Measurements from ENCODE around the gene TUBE1. TPM values are rescaled to one million over a fixed set of nuclear protein-coding genes. Genes with fewer than 3 reads are reported as not detected.

Gene TUBE1
- total and polyA plus RNA-seq, 2 donors (not counting 1 experiment from before 2014, with no cell fraction given) = 10.8 to 48.6 TPM

- Histone ChIP-seq H3K36me3 (ENCODE audit: control insufficient read depth, insufficient read depth, low read length) (peaks cover 23% of the 10 kb centered on the region), H4K20me1 (ENCODE audit: control insufficient read depth, extremely low read depth, insufficient read depth, low read length) (no peaks in the 10 kb centered on the region), H3K27me3 (ENCODE audit: control insufficient read depth, insufficient read depth, low read length) (no peaks in the 10 kb centered on the region), H3K9me3 (ENCODE audit: control insufficient read depth, insufficient read depth, low read depth, low read length) (no peaks in the 10 kb centered on the region), H3K4me1 (ENCODE audit: control insufficient read depth, extremely low read depth, insufficient read depth, low read length) (no peaks in the 10 kb centered on the region), H3K79me2 (ENCODE audit: control insufficient read depth, insufficient read depth, low read length) (no peaks in the 10 kb centered on the region), H3K4me2 (ENCODE audit: extremely low read depth, insufficient read depth, low read length) (no peak overlapping the region), H3K9ac (ENCODE audit: insufficient read depth, low read length) (no peak overlapping the region), H3K4me3 (replicated peaks in 1 of 4; ENCODE audit: control extremely low read depth in 1 of 4, insufficient read depth in 1 of 4, low read depth in 3 of 4, low read length in 4 of 4) (no peak overlapping the region), H3K27ac (ENCODE audit: insufficient read depth, low read length) (no peak overlapping the region), H2AFZ (ENCODE audit: low read length) (no peak overlapping the region)
- no peak for DNase-seq (ENCODE audit: low read depth in 2 of 2)
- TF ChIP-seq EZH2 (IDR thresholded peaks at IDR 0.05; ENCODE audit: low read length, missing control alignments) (no peak), CTCF (conservative IDR thresholded peaks at IDR 0.05 in 1 of 2, IDR thresholded peaks at IDR 0.05 in 1 of 2; ENCODE audit: low read depth in 1 of 2, low read length in 2 of 2) (no peak)
Observed at GRCh38 chr6:112114577-112115223, 27.4 kb upstream of the TUBE1 start.

- H3K9ac ChIP-seq (ENCODE audit: insufficient read depth, low read length) = no peak overlapping the region
- no peaks in the 10 kb centered on the region for H3K27me3 ChIP-seq (ENCODE audit: control insufficient read depth, insufficient read depth, low read length)
- no peaks in the 10 kb centered on the region for H3K79me2 ChIP-seq (ENCODE audit: control insufficient read depth, insufficient read depth, low read length)
- no peaks in the 10 kb centered on the region for H3K4me1 ChIP-seq (ENCODE audit: control insufficient read depth, extremely low read depth, insufficient read depth, low read length)
- peaks cover 26% of the 10 kb centered on the region for H3K36me3 ChIP-seq (ENCODE audit: control insufficient read depth, insufficient read depth, low read length)
- H4K20me1 ChIP-seq (ENCODE audit: control insufficient read depth, extremely low read depth, insufficient read depth, low read length) = no peaks in the 10 kb centered on the region
- H3K4me3 ChIP-seq (replicated peaks in 1 of 4; ENCODE audit: control extremely low read depth in 1 of 4, insufficient read depth in 1 of 4, low read depth in 3 of 4, low read length in 4 of 4) = no peak overlapping the region
- H3K27ac ChIP-seq (ENCODE audit: insufficient read depth, low read length) = no peak overlapping the region
- DNase-seq (ENCODE audit: low read depth in 2 of 2) = no peak
- no peak overlapping the region for H2AFZ ChIP-seq (ENCODE audit: low read length)
- H3K9me3 ChIP-seq (ENCODE audit: control insufficient read depth, insufficient read depth, low read depth, low read length) = no peaks in the 10 kb centered on the region
- TF ChIP-seq CTCF (conservative IDR thresholded peaks at IDR 0.05 in 1 of 2, IDR thresholded peaks at IDR 0.05 in 1 of 2; ENCODE audit: low read depth in 1 of 2, low read length in 2 of 2) (no peak), EZH2 (IDR thresholded peaks at IDR 0.05; ENCODE audit: low read length, missing control alignments) (no peak)
- H3K4me2 ChIP-seq (ENCODE audit: extremely low read depth, insufficient read depth, low read length) = no peak overlapping the region
Observed at GRCh38 chr6:112113918-112114317, 26.6 kb upstream of the TUBE1 start.

GRCh38 chr6:112113431-112113830 is 26.1 kb upstream of the TUBE1 start:
- Histone ChIP-seq H3K27ac (ENCODE audit: insufficient read depth, low read length) (no peak overlapping the region), H3K27me3 (ENCODE audit: control insufficient read depth, insufficient read depth, low read length) (no peaks in the 10 kb centered on the region), H2AFZ (ENCODE audit: low read length) (no peak overlapping the region), H4K20me1 (ENCODE audit: control insufficient read depth, extremely low read depth, insufficient read depth, low read length) (no peaks in the 10 kb centered on the region), H3K4me1 (ENCODE audit: control insufficient read depth, extremely low read depth, insufficient read depth, low read length) (no peaks in the 10 kb centered on the region), H3K4me2 (ENCODE audit: extremely low read depth, insufficient read depth, low read length) (no peak overlapping the region), H3K4me3 (replicated peaks in 1 of 4; ENCODE audit: control extremely low read depth in 1 of 4, insufficient read depth in 1 of 4, low read depth in 3 of 4, low read length in 4 of 4) (no peak overlapping the region), H3K79me2 (ENCODE audit: control insufficient read depth, insufficient read depth, low read length) (no peaks in the 10 kb centered on the region), H3K9me3 (ENCODE audit: control insufficient read depth, insufficient read depth, low read depth, low read length) (no peaks in the 10 kb centered on the region), H3K9ac (ENCODE audit: insufficient read depth, low read length) (no peak overlapping the region), H3K36me3 (ENCODE audit: control insufficient read depth, insufficient read depth, low read length) (peaks cover 26% of the 10 kb centered on the region)
- peak in 1 of 2 donors; percentile 39 for DNase-seq (ENCODE audit: low read depth in 2 of 2)
- no peak for TF ChIP-seq CTCF (conservative IDR thresholded peaks at IDR 0.05 in 1 of 2, IDR thresholded peaks at IDR 0.05 in 1 of 2; ENCODE audit: low read depth in 1 of 2, low read length in 2 of 2)
- TF ChIP-seq EZH2 (IDR thresholded peaks at IDR 0.05; ENCODE audit: low read length, missing control alignments) = no peak

All from fibroblast of lung (primary cell).